T-cell (primary cell): ENCODE data around the gene ATP1A2. TPM values are rescaled to one million over a fixed set of nuclear protein-coding genes. Genes with fewer than 3 reads are reported as not detected.

ENCODE experiments used
- ATAC-seq, 4 experiments: fragments of 200-7000 bp in 3 of 4; fragments of 150-1000 bp in 1 of 4; cut with Tn5 transposase; replicated peaks in 1 of 4; 1 replicate in 3 of 4; 2 replicates in 1 of 4; pipeline ENCODE4 v1.10.0; 2021; ENCODE audit warnings: moderate library complexity in 3 of 4, mild to moderate bottlenecking in 2 of 4, moderate number of reproducible peaks in 1 of 4
- CTCF ChIA-PET, 2 donors: fragments of 300-600 bp; sonication (Branson Sonifier 250); formaldehyde crosslinking; loops; one replicate each; lab custom pipeline; 2022; ENCODE audit warnings: antibody characterized with exemption in 2 of 2; lab: Charles Lee
- POLR2A ChIA-PET, 2 donors: fragments of 300-600 bp; sonication (Branson Sonifier 250); formaldehyde crosslinking; loops; one replicate each; lab custom pipeline; 2022; ENCODE audit warnings: antibody characterized with exemption in 2 of 2; lab: Charles Lee
- DNase-seq, 35 experiments: peaks; one replicate each; pipeline versions ENCODE4 v3.0.0 to v3.0.0-alpha.2; 2013 to 2023
- H3K27ac ChIP-seq: one replicate; pipeline ENCODE4 v1.5.1; 2013; ENCODE audit warnings: low read length
- H3K27me3 ChIP-seq, 2 experiments: replicated peaks in 1 of 2; 1 replicate in 1 of 2; 2 replicates in 1 of 2; pipeline versions ENCODE4 v1.6.1 to v1.7.0; 2013; ENCODE audit warnings: low read length in 1 of 2, mixed read lengths in 1 of 2; ENCODE audit not compliant: control insufficient read depth in 2 of 2, insufficient read depth in 2 of 2; ENCODE audit errors: extremely low read depth in 1 of 2
- H3K36me3 ChIP-seq, 2 donors: 1 replicate in 1 of 2; 2 replicates in 1 of 2; pipeline versions ENCODE4 v1.6.1 to v1.7.0; 2013; ENCODE audit warnings: low read length in 1 of 2; ENCODE audit not compliant: control insufficient read depth in 2 of 2, insufficient read depth in 1 of 2; ENCODE audit errors: extremely low read depth in 1 of 2
- H3K4me1 ChIP-seq, 2 experiments: 1 replicate in 1 of 2; 2 replicates in 1 of 2; pipeline versions ENCODE4 v1.6.1 to v1.7.0; 2013; ENCODE audit warnings: low read length in 2 of 2, mixed read lengths in 1 of 2; ENCODE audit not compliant: insufficient read depth in 2 of 2, control insufficient read depth in 1 of 2; ENCODE audit errors: extremely low read depth in 1 of 2
- H3K4me3 ChIP-seq, 2 donors: 1 replicate in 1 of 2; 2 replicates in 1 of 2; pipeline versions ENCODE4 v1.5.1 to v1.7.0; 2013; ENCODE audit warnings: mild to moderate bottlenecking in 2 of 2, low read length in 1 of 2, moderate library complexity in 1 of 2; ENCODE audit not compliant: control insufficient read depth in 1 of 2; ENCODE audit errors: extremely low read depth in 1 of 2
- H3K9me3 ChIP-seq: 2 replicates; pipeline ENCODE4 v1.7.0; 2013
- H3K27ac Mint-ChIP-seq, 2 donors: one replicate each; pipeline ENCODE4 v1.8.0; 2020 to 2021; ENCODE audit warnings: mild to moderate bottlenecking in 2 of 2, mixed read lengths in 2 of 2
- H3K27me3 Mint-ChIP-seq, 2 donors: one replicate each; pipeline ENCODE4 v1.8.0; 2021 to 2022; ENCODE audit warnings: mixed read lengths in 2 of 2
- H3K36me3 Mint-ChIP-seq: one replicate; pipeline ENCODE4 v1.8.0; 2021; ENCODE audit warnings: mixed read lengths
- H3K4me1 Mint-ChIP-seq, 3 donors: one replicate each; pipeline ENCODE4 v1.8.0; 2020 to 2022; ENCODE audit warnings: mixed read lengths in 3 of 3, mild to moderate bottlenecking in 1 of 3
- H3K4me3 Mint-ChIP-seq, 3 donors: one replicate each; pipeline ENCODE4 v1.8.0; 2020 to 2022; ENCODE audit warnings: mild to moderate bottlenecking in 3 of 3, mixed read lengths in 3 of 3, moderate library complexity in 3 of 3
- H3K9me3 Mint-ChIP-seq, 3 donors: one replicate each; pipeline ENCODE4 v1.8.0; 2020 to 2022; ENCODE audit warnings: mixed read lengths in 3 of 3
- WGBS: methylation state at CpG from one replicate; pipeline ENCODE4 v1.1.5; 2013; ENCODE audit warnings: missing lambda C conversion rate; ENCODE audit not compliant: insufficient coverage; 5-methylcytosine and 5-hydroxymethylcytosine counted together
- total RNA-seq, 35 experiments: library from RNA in 6 of 35; stranded (reverse) in 6 of 35; fragments of 120-200 nt in 1 of 35; gene quantifications; one replicate each; pipeline versions ENCODE4 v1.2.1 to v1.2.4 and lab custom pipeline; 2013 to 2026

The ATP1A2 gene
- total RNA-seq, 5 donors from 2014 or later (not counting 1 experiment from before 2014, with no cell fraction given), result 0.10 to 0.26 TPM; not detected in 3

GRCh38 chr1:160094291-160094625, 21.3 kb upstream of the ATP1A2 start:
- peaks cover 17% of the 10 kb centered on the region for H3K36me3 Mint-ChIP-seq
- H3K27me3 Mint-ChIP-seq, result no peaks in the 10 kb centered on the region
- ChIA-PET POLR2A (no interaction called here), CTCF (no interaction called here)
- peaks cover 43 to 48% (median 44%) of the 10 kb centered on the region in 3 donors for H3K4me1 Mint-ChIP-seq
- Histone ChIP-seq H3K27ac (no peak overlapping the region), H3K4me1 (peaks cover 12 to 49% of the 10 kb centered on the region in 2 experiments), H3K36me3 (peaks cover 13 to 63% of the 10 kb centered on the region in 2 donors), H3K4me3 (no peak overlapping the region), H3K9me3 (no peaks in the 10 kb centered on the region), H3K27me3 (no peaks in the 10 kb centered on the region)
- H3K9me3 Mint-ChIP-seq, result no peaks in the 10 kb centered on the region
- no peak overlapping the region for H3K4me3 Mint-ChIP-seq
- no peak for ATAC-seq
- no peak overlapping the region for H3K27ac Mint-ChIP-seq
- no peak for DNase-seq
- WGBS, result no CpG with 5 or more reads among the region's 4 CpGs

GRCh38 chr1:160094806-160095205, 20.8 kb upstream of the ATP1A2 start:
- no peaks in the 10 kb centered on the region for H3K9me3 Mint-ChIP-seq
- Histone ChIP-seq H3K36me3 (peaks cover 13 to 58% of the 10 kb centered on the region in 2 donors), H3K27me3 (no peaks in the 10 kb centered on the region), H3K27ac (no peak overlapping the region), H3K9me3 (no peaks in the 10 kb centered on the region), H3K4me3 (no peak overlapping the region), H3K4me1 (peaks cover 12 to 54% of the 10 kb centered on the region in 2 experiments)
- DNase-seq (no peak), ATAC-seq (no peak)
- H3K4me1 Mint-ChIP-seq, result peaks cover 48 to 52% (median 49%) of the 10 kb centered on the region in 3 donors
- CTCF ChIA-PET, result no interaction called here
- H3K27me3 Mint-ChIP-seq, result no peaks in the 10 kb centered on the region
- H3K27ac Mint-ChIP-seq, result no peak overlapping the region
- 93% methylated on average over 12 of the region's 14 CpGs for WGBS
- H3K36me3 Mint-ChIP-seq, result peaks cover 16% of the 10 kb centered on the region
- H3K4me3 Mint-ChIP-seq, result no peak overlapping the region
- POLR2A ChIA-PET, result no interaction called here

- CTCF ChIA-PET, result interaction anchor here in 1 of 2 donors (0.9 to 4.6 kb wide), 2 partner anchors 9 to 88 kb away, joined by 3 to 26 read pairs; no protein-coding TSS in a partner anchor
- H3K9me3 Mint-ChIP-seq, result no peaks in the 10 kb centered on the region
- no peaks in the 10 kb centered on the region for H3K27me3 Mint-ChIP-seq
- DNase-seq (no peak), ATAC-seq (no peak)
- Histone ChIP-seq H3K27me3 (no peaks in the 10 kb centered on the region), H3K36me3 (peaks cover 10 to 51% of the 10 kb centered on the region in 2 donors), H3K9me3 (no peaks in the 10 kb centered on the region), H3K27ac (no peak overlapping the region), H3K4me1 (peaks cover 12 to 58% of the 10 kb centered on the region in 2 experiments), H3K4me3 (no peak overlapping the region)
- H3K36me3 Mint-ChIP-seq, result peaks cover 12% of the 10 kb centered on the region
- peaks cover 52 to 54% (median 53%) of the 10 kb centered on the region in 3 donors for H3K4me1 Mint-ChIP-seq
- peak overlapping the region; percentile 78 to 90 for H3K27ac Mint-ChIP-seq
- WGBS, result 94% methylated on average over 3 of the region's 4 CpGs
- POLR2A ChIA-PET, result interaction anchor here in 1 of 2 donors (0.5 kb wide), 1 partner anchor 1434 kb away, joined by 4 read pairs; no protein-coding TSS in a partner anchor
- H3K4me3 Mint-ChIP-seq, result peak overlapping the region in 2 of 3 donors; percentile 51 to 91
Measured at GRCh38 chr1:160095382-160096105, 20.0 kb upstream of the ATP1A2 start.

- ATAC-seq (no peak), DNase-seq (no peak)
- peaks cover 58 to 63% (median 59%) of the 10 kb centered on the region in 3 donors for H3K4me1 Mint-ChIP-seq
- H3K4me3 ChIP-seq, result no peak overlapping the region
- H3K27me3 Mint-ChIP-seq, result no peaks in the 10 kb centered on the region
- H3K27me3 ChIP-seq, result no peaks in the 10 kb centered on the region
- ChIA-PET CTCF (interaction anchor here in 1 of 2 donors (0.9 to 4.6 kb wide), 2 partner anchors 10 to 89 kb away, joined by 3 to 26 read pairs; no protein-coding TSS in a partner anchor), POLR2A (no interaction called here)
- H3K36me3 Mint-ChIP-seq, result peaks cover 7% of the 10 kb centered on the region
- H3K9me3 Mint-ChIP-seq, result no peaks in the 10 kb centered on the region
- peaks cover 8 to 41% of the 10 kb centered on the region in 2 donors for H3K36me3 ChIP-seq
- peak overlapping the region; percentile 90 to 92 for H3K27ac Mint-ChIP-seq
- WGBS, result 79% methylated on average over 3 of the region's 4 CpGs
- H3K4me3 Mint-ChIP-seq, result peak overlapping the region; percentile 87 to 91 (median 89)
- H3K27ac ChIP-seq, result peak overlapping the region; percentile 1
- no peaks in the 10 kb centered on the region for H3K9me3 ChIP-seq
- peaks cover 12 to 67% of the 10 kb centered on the region in 2 experiments for H3K4me1 ChIP-seq
Measured at GRCh38 chr1:160096274-160097116, 19.1 kb upstream of the ATP1A2 start.

GRCh38 chr1:160097151-160097910, 18.2 kb upstream of the ATP1A2 start:
- ChIA-PET CTCF (interaction anchor here (0.7 to 4.6 kb wide), 4 partner anchors 11 to 195 kb away, joined by 3 to 26 read pairs (median 4); no protein-coding TSS in a partner anchor), POLR2A (interaction anchor here in 1 of 2 donors (1.2 kb wide), 1 partner anchor 12 kb away, joined by 3 read pairs; no protein-coding TSS in a partner anchor)
- ATAC-seq (no peak), DNase-seq (peak in 10 of 35 experiments; percentile 6 to 34 (median 24))
- H3K9me3 Mint-ChIP-seq, result no peaks in the 10 kb centered on the region
- no peaks in the 10 kb centered on the region for H3K9me3 ChIP-seq
- peak overlapping the region; percentile 87 to 91 (median 89) for H3K4me3 Mint-ChIP-seq
- H3K4me1 Mint-ChIP-seq, result peaks cover 62 to 68% (median 66%) of the 10 kb centered on the region in 3 donors
- peak overlapping the region; percentile 90 to 92 for H3K27ac Mint-ChIP-seq
- peaks cover 12 to 70% of the 10 kb centered on the region in 2 experiments for H3K4me1 ChIP-seq
- peak overlapping the region; percentile 78 for H3K27ac ChIP-seq
- peaks cover 3% of the 10 kb centered on the region for H3K36me3 Mint-ChIP-seq
- peaks cover 8 to 33% of the 10 kb centered on the region in 2 donors for H3K36me3 ChIP-seq
- no peaks in the 10 kb centered on the region for H3K27me3 Mint-ChIP-seq
- H3K4me3 ChIP-seq, result peak overlapping the region; percentile 71 to 95
- 65% methylated on average over 5 of the region's 5 CpGs for WGBS
- H3K27me3 ChIP-seq, result no peaks in the 10 kb centered on the region
